ENCODE data around the gene GDNF.

DNA sequence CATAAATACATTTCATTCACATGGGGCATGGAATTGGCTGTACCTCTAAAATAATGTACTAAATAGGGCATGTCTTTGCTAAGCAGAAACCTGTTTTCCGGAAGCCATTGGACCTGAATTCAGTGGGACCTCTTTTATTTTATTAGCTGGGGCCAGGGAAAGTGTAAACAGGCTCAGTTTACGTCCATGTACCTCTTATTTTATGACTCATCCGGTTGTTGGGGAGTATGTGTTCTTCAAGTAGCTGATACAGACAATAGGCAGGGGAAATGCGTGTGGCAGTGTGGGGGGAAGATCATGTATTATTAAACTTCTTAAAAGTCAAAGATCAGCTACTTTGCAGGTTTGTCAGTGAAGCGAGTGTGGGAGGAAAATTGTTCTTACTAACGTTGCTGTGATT is 1.4 kb upstream of the GDNF start:
- TF ChIP-seq YY1 (tag by site-specific recombination; IDR thresholded peaks at IDR 0.05), result no peak
- TF ChIP-seq CTCF (tag by site-specific recombination; IDR thresholded peaks at IDR 0.05), result no peak
- no peak for TF ChIP-seq ZBTB10 (tag by site-specific recombination; IDR thresholded peaks at IDR 0.05)
- TF ChIP-seq ZBTB7A (tag by site-specific recombination; IDR thresholded peaks at IDR 0.05; ENCODE audit: low read depth), result no peak
- TF ChIP-seq ZBTB17 (tag by site-specific recombination; IDR thresholded peaks at IDR 0.05), result no peak
- TF ChIP-seq ZNF155 (tag by site-specific recombination; IDR thresholded peaks at IDR 0.05), result no peak

All from HEK293 (cell line).